ENCODE data around the gene PPCS.
"Not testable (repeated sequence)": the region's sequence is repeated elsewhere in the genome, so short reads cannot be mapped to it uniquely, and the experiment has no call there.

PPCS gene

DNA sequence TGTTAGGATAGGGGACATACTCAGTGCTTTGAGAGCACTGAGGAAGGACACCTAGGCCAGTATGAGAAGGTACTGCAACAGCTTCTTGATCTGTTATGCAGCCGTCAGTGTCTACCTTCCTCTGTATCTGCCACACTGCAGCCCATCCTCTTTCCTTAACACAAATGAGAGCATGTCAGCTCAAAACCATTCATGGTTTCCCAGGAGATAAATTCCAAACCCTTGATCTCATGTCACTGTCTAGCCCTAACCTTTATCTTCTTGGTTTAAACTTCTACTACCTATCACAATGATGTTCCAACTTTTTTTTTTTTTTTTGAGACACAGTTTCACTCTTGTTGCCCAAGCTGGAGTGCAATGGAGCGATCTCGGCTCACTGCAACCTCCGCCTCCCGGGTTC lies 1.9 kb upstream of the PPCS start:
- no peak for DNase-seq

- DNase-seq: peak in 1 of 2 experiments; percentile 16
Observed at GRCh38 chr1:42456754-42457089, 379 bp downstream of the PPCS start.

DNA sequence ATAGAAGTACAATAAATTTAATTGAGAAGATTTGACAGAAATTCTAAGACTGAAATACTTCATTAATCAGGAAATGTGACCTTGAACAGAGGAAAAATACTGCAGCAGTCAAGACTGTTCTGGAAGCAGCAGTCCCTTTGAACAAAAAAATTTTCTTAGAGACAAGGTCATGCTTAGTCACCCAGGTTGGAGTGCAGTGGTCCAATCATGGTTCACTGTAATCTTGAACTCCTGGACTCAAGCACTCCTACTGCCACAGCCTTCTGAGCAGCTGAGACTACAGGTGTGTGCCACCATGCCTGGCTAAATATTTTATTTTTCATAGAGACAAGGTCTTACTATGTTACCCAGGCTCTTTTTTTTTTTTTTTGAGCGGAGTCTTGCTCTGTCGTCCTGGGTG lies 4.9 kb downstream of the PPCS start:
- no peak for DNase-seq

DNA sequence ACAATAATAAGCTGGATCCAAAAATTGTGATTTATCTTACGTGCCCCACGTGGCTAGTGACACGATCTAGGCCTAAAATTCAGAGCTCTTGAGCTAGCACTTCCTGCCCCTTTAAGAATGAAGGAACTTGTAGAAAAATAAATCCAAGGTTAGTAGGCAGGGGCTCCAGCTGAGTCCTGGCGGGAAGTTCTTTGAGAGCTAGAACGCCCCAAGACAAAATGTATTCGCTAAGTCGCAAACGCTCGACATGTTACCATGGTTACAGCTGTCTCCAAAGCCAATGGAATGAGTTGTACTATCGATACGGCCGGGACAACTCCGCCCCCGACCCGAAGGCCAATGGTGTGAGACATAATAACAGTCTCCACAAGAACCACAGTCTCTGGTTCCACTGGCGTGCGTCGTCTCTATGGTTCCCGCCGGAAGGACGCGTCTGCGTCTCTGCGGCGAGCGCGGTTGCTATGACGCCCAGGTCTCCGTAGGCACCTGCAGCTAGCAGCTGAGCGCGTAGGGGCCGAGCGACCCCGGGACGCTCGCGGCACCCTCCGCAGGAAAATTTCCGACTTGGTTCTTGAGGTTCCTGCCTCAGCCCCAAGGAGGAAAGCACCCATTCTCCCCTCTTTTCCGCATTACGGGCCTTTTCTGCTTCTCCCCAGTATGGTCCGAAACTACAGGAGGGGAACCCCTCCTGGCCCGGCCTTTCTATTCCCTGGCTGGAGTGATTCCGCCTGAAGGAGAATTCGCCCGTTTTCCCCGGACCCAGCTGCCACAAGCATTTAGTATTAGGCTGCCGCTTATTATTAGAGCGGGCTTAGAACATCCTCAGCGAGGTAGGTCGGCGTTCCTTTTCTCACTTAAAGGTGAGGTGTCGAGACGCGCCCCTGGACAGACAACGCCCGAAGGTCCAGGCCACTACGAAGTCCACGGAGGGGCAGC lies 6.8 kb downstream of the PPCS start, which contains the start of gene CCDC30:
Gene CCDC30 (plus strand): TSS at position 459 of the 936 bp plus-strand sequence. CDS start 17,266 bp downstream, outside the sequence.
- DNase-seq: peak; percentile 85 to 97

- DNase-seq: no peak
Observed at GRCh38 chr1:42463921-42464320, 7.6 kb downstream of the PPCS start.

DNA sequence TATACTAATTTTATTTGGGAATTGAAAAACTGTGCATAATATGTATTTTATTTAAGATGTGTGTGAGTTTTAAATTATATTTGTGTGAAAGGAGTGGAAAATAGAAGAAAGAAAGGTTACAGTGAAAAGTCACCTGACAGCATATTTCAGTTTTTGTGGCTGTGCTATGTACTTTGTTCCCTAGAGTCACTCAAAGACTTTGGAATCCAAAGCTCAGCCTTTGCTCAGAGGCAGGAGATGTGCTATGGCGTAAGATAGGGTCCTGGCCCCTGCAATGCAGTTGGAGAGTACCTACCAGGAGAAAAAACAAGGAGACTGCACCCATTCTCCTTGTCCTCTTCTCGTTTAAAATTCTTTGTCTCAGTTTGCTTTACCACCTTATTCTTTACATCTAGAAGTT lies 9.7 kb downstream of the PPCS start:
- DNase-seq: no peak

DNA sequence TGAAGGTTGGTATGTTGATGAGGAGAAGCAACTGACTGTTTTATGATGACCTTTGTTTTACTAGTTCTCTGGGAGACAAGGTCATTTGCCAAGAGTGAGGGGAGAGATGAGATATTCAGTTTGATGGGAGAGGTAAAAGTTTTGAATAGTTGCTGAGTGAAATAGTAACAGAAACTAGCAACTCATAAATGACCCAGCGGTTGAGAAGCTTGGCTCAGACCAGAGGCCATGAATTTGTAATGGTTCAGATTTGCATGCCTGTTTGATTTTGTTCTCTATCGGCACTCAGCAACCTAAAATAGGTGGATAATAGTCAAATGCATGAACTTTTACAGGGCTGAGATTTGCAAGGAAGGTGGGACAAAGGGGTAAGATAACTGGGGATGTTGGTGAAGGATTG lies 13.4 kb downstream of the PPCS start:
- no peak for DNase-seq

GRCh38 chr1:42476605-42477004 lies 20.3 kb downstream of the PPCS start:
- no peak for DNase-seq

GRCh38 chr1:42477354-42477753 lies 21.0 kb downstream of the PPCS start:
- not testable (repeated sequence) for DNase-seq

- DNase-seq: no peak
Observed at GRCh38 chr1:42477775-42478174, 21.4 kb downstream of the PPCS start.

- no peak for DNase-seq
Observed at GRCh38 chr1:42479621-42480020, 23.3 kb downstream of the PPCS start.

DNA sequence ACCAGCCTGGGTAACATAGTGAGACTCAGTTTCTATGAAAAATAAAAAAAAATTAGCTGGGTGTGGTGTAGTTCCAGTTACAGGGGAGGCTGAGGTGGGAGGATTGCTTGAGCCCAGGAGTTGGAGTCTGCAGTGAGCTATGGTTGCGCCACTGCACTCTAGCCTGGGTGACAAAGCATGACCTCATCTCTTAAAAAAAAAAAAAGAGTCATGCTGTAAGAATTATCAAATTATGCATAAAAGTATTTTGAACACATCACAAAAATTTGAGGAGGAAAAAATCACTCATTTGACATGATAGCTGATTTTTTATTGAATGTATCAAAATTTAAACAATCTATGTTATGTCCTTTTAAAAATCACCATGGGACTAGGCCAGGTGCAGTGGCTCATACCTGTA lies 24.6 kb downstream of the PPCS start:
- no peak for DNase-seq

GRCh38 chr1:42482635-42483153 lies 26.4 kb downstream of the PPCS start:
- DNase-seq: no peak

DNA sequence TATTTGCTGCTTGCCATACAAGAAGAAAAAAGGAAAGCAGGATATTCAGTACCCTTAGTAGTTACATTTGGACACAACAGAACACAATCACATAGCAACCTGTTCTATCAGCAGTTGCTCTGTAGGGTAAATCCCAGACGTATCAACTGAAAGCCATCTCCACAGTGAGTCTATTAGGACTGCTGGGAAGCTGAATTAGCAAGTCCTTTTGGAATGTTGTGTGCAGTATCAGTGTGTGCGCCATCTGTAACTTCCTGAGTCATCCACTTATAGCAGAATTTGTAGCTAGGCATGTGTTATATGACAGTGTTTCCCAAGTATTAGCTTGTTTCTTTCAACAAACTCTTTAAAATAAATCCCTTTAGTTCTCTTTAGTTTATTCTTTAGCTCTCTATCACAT lies 28.0 kb downstream of the PPCS start:
- no peak for DNase-seq

- DNase-seq: no peak
Observed at GRCh38 chr1:42490237-42490636, 33.9 kb downstream of the PPCS start.

GRCh38 chr1:42502031-42502430 lies 45.7 kb downstream of the PPCS start:
- not testable (repeated sequence) for DNase-seq

GRCh38 chr1:42504535-42505128 lies 48.3 kb downstream of the PPCS start:
- DNase-seq: no peak

- no peak for DNase-seq
Observed at GRCh38 chr1:42506576-42506975, 50.2 kb downstream of the PPCS start.

All from NCI-H187 (cell line).